ENCODE results near the gene SEMA4C.

Gene SEMA4C

DNA sequence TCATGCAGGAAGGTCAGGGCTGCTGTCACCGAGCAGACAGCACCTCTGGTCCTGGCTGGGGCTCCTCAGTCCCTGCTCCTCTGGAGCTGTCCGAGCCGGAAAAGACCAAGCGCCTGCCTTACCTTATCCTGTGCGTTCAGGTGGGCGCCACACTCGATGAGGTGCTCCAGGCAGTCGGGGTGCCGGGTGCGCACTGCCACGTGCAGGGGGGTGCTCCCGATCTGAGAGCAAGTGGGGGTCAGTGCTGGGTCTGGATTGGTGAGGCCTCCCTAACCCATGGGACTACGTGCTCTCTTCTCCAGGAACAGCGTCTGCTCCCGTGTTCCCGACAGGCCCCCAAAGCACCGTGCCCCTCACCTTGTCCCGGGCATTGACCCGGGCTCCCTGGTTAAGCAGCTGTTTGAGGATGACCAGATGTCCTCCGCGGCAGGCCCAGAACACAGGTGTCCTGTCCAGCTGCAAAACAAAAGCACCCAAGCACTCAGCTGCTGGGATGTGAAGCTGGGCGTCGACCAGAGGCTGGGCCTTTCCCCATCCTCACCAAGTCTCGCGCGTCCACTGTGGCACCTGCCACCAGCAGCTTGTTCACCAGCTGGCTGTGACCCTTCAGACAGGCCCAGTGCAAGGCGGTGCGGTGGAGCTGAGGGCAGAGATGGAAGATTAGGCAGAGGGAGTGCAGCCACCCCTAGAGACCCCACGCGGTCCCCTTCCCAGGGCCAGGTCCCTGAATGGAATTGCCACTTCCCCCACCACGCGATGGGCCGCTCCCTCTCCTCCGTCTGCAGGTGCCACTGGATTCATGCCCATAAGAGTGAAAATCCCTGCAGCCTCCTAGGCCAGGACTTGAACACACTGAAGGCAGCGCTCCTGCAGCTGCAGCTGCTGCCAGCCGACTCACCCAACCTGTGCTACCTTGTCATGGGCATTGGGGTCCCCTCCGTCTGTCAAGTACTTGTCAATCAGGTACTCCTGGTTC lies 29.7 kb downstream of the SEMA4C start:
- DNase-seq = no peak

DNA sequence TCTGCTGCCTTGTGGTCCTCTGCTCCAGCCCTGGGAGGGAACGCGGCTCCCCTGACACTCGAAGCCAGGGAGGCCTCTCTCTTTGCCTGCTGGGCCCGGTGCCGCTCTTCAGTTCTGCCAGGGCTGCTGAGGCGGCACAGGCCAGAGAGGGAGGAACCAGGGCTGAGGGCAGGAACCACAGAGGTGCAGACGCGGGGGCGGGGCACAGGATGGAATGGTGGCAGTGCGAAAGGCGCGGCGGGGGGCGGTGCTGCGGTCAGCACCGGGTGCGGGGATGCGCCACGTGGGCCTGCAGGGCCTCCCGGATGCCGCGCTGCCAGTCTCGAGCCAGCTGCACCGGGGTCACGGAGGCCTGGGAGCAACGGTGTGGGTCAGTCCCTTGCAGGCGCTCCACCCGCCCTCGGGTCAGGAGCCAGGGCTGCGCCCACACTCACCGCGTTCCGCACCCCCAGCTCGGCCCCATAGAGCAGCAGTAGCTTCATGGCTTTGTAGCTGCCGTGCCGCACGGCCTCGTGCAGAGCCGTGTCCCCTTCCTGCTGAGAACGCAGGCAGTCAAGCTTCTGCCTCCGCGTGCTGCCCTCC lies 30.5 kb downstream of the SEMA4C start:
- peak; percentile 75 for DNase-seq

- DNase-seq = no peak
Measured at GRCh38 chr2:96838345-96839292, 31.3 kb downstream of the SEMA4C start.

DNA sequence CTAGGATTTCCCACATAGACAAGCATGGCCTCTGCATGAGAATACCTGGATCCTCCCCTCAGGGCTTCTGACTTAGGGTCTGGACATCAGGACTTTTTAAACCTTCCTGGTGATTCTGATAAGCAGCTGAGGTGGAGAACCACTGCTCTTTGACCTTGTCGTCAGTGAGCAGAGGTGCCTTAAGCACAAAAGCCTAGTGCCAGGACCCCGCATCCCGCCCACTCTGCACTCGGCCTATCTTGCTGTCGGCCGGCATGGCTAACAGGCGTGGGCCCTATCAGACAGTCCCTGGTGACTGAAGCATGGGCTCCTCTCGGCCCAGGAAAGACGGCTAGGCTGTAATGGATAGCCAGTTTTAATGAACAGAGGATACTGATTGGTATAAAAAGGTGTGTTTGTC lies 32.3 kb downstream of the SEMA4C start:
- no peak for DNase-seq

- no peak for DNase-seq
Measured at GRCh38 chr2:96835830-96836229, 34.0 kb downstream of the SEMA4C start.

DNA sequence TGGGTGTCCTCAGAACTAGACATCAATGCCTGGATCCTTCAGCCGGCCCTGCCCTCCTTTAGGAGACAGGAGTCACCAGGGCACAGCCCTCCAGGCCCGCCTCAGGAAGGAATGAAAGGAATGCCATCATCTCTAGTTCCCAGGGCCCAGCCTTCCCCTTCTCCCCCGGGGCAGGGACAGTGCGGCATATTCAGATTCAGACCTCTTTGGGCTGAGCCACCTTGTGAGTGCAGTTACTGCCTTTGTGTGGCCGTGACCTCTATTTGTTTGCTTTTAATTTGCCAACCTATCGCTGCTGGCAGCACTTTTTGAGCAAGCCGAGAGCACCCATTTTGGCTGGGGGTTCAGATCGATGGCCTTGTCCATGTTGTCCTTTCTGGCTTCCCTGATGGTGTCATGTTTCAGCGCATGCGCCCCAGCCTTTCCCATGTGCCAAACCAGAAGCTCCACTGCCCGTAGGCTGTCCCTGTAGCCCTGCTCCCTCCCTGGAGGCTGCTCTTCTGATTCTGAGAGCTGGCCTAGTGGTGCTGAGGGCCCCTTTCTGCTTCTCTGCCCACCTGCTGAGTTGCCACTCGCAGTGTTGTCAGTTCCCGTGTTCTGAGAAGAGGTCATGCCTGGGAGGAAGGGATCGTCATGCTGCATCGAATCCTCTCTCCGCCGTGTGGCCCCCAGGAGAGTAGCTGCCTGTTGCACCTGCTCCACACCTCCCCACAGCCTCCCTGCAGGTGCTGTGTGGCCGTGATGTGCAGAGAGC lies 36.9 kb downstream of the SEMA4C start:
- DNase-seq = no peak

DNA sequence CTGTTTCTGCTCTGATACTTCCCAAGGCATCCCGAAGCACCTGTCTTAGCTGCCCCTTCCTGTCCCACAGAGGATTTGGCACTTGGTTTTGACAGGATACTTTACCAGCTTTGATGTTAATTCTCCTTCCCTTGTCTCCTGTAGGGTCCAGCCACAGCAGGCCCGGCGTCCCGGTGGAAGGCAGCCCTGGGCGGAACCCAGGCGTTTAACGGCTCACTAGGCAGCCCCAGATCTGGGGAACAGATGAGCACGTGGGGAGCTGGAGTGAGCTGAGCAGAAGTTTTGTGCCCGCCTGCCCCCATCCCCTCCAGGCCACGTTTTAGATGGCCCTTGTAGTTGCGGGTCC lies 37.5 kb downstream of the SEMA4C start:
- DNase-seq = no peak

- DNase-seq = no peak
Measured at GRCh38 chr2:96831679-96832078, 38.2 kb downstream of the SEMA4C start.

DNA sequence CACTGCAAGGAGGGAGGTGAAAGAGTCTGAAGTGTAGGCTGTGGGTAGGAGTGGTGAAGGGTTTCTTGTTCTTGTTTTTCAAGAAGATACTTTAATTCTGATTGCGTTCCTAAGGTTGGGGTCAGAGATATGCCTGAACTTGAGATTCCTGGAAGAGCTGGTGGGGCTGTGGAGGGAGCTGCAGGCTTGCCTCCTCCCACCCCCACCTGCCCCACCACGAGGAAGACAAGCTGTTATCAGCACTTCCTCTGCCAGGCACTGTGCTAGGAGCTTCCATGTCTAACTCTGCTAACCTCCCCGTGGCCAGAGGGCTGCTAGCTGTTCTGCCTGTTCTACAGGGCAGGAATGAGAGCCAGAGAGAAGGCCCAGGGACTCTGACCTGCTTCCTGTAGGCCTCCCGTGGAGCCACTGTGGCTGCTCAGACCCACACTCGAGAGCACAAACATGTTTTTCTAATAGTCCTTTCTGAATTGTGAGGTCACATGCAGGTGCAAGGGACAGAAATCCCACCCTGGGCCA lies 39.8 kb downstream of the SEMA4C start:
- DNase-seq = no peak

DNA sequence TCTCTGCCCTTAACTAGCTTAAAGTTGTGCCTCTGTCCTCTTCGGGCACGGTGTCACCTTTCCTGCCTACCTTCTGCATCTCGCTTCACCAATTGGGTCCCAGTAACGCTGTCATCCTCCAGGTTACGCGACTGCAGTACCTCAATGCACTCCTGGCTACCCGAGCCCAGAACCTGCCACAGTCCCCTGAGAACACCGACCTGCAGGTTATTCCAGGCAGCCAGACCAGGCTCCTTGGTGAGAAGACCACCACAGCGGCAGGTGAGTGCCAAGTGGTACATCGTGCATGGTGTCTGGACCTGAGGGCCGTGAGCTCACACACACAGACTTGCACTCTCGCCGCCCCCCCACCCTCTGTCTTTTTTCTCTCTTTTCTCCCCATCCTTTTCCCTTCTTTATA lies 41.0 kb downstream of the SEMA4C start:
- DNase-seq = no peak

GRCh38 chr2:96828436-96828835 lies 41.4 kb downstream of the SEMA4C start:
- no peak for DNase-seq

GRCh38 chr2:96826546-96827278 lies 43.2 kb downstream of the SEMA4C start:
- no peak for DNase-seq

GRCh38 chr2:96825057-96825456 lies 44.8 kb downstream of the SEMA4C start:
- no peak for DNase-seq

DNA sequence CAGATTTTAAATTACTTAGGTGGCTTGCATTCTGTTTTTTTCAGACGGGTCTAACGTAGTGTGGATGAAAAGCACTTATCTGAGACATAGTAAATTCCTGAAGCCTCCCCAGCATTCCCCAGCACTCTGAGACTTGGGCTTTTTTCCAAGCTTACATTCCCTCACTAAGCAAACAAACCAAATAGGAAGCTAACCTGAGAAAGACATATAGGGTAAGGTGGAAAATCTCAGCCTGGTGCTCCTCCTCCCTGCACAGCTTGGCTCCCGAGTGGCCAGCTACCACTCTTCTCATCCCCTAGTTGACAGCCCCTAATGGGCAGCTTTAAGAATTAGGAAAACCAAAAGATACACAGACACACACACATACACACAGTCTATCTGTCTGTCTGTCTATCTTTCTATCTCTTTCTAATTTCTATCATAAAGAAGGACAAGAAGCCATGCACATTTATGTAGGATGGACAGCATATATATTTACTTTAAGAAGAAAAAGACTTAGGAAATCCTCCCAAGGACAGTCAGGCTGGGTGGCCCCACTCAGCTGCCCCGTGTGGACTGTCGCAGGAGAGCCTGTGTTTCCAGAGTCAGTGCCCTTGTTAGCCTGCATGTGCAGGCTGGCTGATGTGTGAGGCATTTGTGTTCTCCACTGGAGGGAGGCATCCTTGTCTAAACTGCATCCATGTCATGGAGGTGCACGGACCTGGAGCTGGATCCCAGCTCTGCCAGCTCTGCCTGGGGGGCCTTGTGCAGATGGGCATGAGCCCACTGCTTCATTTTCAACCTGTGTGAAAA lies 45.6 kb downstream of the SEMA4C start:
- no peak for DNase-seq

DNA sequence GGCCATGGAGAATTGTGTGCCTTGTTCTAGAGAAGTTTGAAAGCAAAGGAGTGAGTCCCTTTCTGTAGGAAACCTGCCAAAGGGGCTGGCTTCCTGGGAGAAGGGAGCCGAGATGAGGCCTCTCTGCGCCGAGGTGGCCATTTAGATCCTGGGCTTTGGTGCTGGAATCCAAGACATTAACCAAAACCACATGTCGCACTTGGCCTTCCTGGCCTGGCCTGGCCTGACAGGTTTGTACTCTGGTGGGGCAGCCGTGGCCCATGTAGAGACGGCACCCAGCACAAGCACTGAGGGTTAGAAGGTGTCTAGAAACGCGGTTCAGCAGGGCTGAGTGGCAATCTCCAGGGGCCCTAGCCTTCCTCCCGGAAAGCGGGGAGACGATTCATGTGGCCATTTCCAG lies 46.7 kb downstream of the SEMA4C start:
- DNase-seq = no peak

- no peak for DNase-seq
Measured at GRCh38 chr2:96822786-96823185, 47.1 kb downstream of the SEMA4C start.

- DNase-seq = no peak
Measured at GRCh38 chr2:96821113-96821675, 48.7 kb downstream of the SEMA4C start.

DNA sequence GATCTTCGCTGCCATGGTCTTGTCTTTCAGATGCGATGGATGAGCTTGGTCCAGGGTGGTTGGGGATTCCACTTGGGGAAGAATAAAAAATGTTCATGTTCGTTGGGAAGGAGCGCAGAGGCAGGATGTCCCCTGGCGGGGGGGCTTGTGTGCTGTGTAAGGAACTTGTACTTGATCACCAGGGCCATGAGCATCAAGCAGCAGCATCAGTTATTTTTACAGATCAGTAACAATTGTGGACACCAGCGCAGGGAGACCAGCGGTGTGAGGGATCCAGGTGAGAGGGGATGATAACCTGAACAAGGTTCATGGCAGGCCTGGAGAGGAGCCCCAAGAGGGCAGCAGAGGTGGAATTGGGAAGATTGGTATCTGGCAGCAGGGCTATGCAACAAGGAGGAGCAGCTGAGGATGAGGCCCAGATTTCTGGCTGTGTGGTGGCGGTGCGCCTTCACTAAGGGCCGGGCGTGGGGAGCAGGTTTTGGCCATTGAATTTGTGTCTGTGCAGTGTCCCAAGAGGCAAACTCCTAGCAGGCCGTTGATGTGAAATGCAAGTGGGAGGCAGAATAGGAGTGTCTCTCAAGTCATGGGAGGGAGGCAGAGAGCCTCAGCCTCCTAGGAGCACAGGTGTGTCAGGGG lies 49.9 kb downstream of the SEMA4C start:
- DNase-seq = no peak

- DNase-seq = no peak
Measured at GRCh38 chr2:96819128-96819875, 50.6 kb downstream of the SEMA4C start.

Data from stimulated activated CD4-positive, alpha-beta T cell treated with anti-CD3 and anti-CD28 coated beads, Interleukin-12 subunit alpha, Interleukin-12 subunit beta, amount 100 ng/mL, for 4 hours (primary cell).